ENCODE data around the gene ATP2B2. TPM values are rescaled to one million over a fixed set of nuclear protein-coding genes. Genes with fewer than 3 reads are reported as not detected.

Gene ATP2B2
- total and polyA plus RNA-seq, 2 of the 8 experiments (the other 6 are each of a cell fraction or from before 2014, with no cell fraction given), result 0.14 to 1.2 TPM

GRCh38 chr3:10487988-10488633, 17.3 kb downstream of the ATP2B2 start:
- H2BK5ac ChIP-seq (ENCODE audit: low read depth, low read length), result no peak overlapping the region
- WGBS, 2 experiments (ENCODE audit: extremely low coverage in 1 of 2, insufficient coverage in 1 of 2, insufficient read length in 1 of 2, insufficient replicate concordance in 2 of 2, low coverage in 1 of 2, low lambda C conversion rate in 2 of 2, missing lambda C conversion rate in 1 of 2), result 81 to 100% methylated on average over 1 to 2 of the region's 4 CpGs
- no peak overlapping the region for H2BK20ac ChIP-seq (ENCODE audit: low read length)
- H3K36me3 ChIP-seq (ENCODE audit: control insufficient read depth in 2 of 4, insufficient read depth in 4 of 4, low read length in 3 of 4), result no peaks in the 10 kb centered on the region
- H3K9me3 ChIP-seq (ENCODE audit: insufficient read depth in 2 of 2, low read depth in 1 of 2, low read length in 1 of 2), result no peaks in the 10 kb centered on the region
- no peak for DNase-seq (ENCODE audit: low read depth in 1 of 2, low spot score in 2 of 2)
- H4K8ac ChIP-seq (ENCODE audit: extremely low read depth, insufficient read depth, low read length), result no peak overlapping the region
- CTCF ChIA-PET (ENCODE audit: partially characterized antibody), result interaction anchor here (1.9 kb wide), 1 partner anchor 12 kb away, joined by 5 read pairs; no protein-coding TSS in a partner anchor
- H3K23me2 ChIP-seq (ENCODE audit: low read depth, low read length), result peaks cover 4% of the 10 kb centered on the region; the same call in 1 of the 2 replicates
- H3K4me2 ChIP-seq (ENCODE audit: insufficient read depth in 1 of 2, low read depth in 2 of 2, low read length in 2 of 2), result no peak overlapping the region
- H4K20me1 ChIP-seq (replicated peaks in 1 of 2; ENCODE audit: control insufficient read depth in 1 of 2, insufficient read depth in 2 of 2, low read length in 2 of 2), result no peaks in the 10 kb centered on the region
- H3K27ac ChIP-seq (ENCODE audit: low read depth, low read length), result no peak overlapping the region
- TF ChIP-seq PHF8 (conservative IDR thresholded peaks at IDR 0.05; ENCODE audit: low read depth, low read length), result no peak
- no peaks in the 10 kb centered on the region for H3K79me1 ChIP-seq (ENCODE audit: low read depth, low read length)
- no peaks in the 10 kb centered on the region for H3K27me3 ChIP-seq (replicated peaks in 1 of 4; ENCODE audit: control insufficient read depth in 3 of 4, extremely low read depth in 1 of 4, insufficient read depth in 3 of 4, low read length in 3 of 4)
- H2BK12ac ChIP-seq (ENCODE audit: low read depth, low read length), result no peak overlapping the region
- H3K23ac ChIP-seq (ENCODE audit: insufficient read length), result no peak overlapping the region
- POLR2A ChIA-PET (ENCODE audit: partially characterized antibody), result no interaction called here
- no peak overlapping the region for H3K18ac ChIP-seq (ENCODE audit: extremely low read depth, low read length)
- H3K4me3 ChIP-seq (ENCODE audit: extremely low read depth in 1 of 4, insufficient read depth in 2 of 4, low read depth in 3 of 4, low read length in 4 of 4), result no peak overlapping the region
- no peak overlapping the region for H2BK15ac ChIP-seq (ENCODE audit: low read length)
- no peak overlapping the region for H2BK120ac ChIP-seq (replicated peaks; ENCODE audit: low read depth, low read length)
- H2AK5ac ChIP-seq (ENCODE audit: low read depth, low read length), result no peak overlapping the region
- no peaks in the 10 kb centered on the region for H3K4me1 ChIP-seq (replicated peaks in 1 of 4; ENCODE audit: control insufficient read depth in 3 of 4, insufficient read depth in 4 of 4, low read length in 3 of 4)
- H4K91ac ChIP-seq (replicated peaks; ENCODE audit: insufficient read length, low read length), result no peak overlapping the region
- no peak overlapping the region for H3K4ac ChIP-seq (replicated peaks; ENCODE audit: insufficient read length, low read depth, low read length)
- no peak overlapping the region for H3K14ac ChIP-seq (ENCODE audit: insufficient read length)
- H3K79me2 ChIP-seq (ENCODE audit: control insufficient read depth in 1 of 2, insufficient read depth in 2 of 2, low read length in 2 of 2), result no peaks in the 10 kb centered on the region
- H2AFZ ChIP-seq (ENCODE audit: low read length), result no peak overlapping the region
- no peak overlapping the region for H3K9ac ChIP-seq (replicated peaks in 1 of 4; ENCODE audit: extremely low read depth in 1 of 4, low read depth in 3 of 4, low read length in 3 of 4)
- H3K56ac ChIP-seq (replicated peaks; ENCODE audit: insufficient read length, low read depth, low read length), result peak overlapping the region; percentile 90
- H4K5ac ChIP-seq (ENCODE audit: insufficient read length, low read depth, low read length), result no peak overlapping the region
- no peak for FAIRE-seq

Measured in H1 (cell line).